Fibroblast of peridontal ligament (primary cell): Measurements from ENCODE around the gene RALGPS1.

Experiments used
- DNase-seq: peaks from one replicate; pipeline ENCODE4 v3.0.0-alpha.2; 2010; ENCODE audit errors: extremely low read depth

The RALGPS1 gene

DNA sequence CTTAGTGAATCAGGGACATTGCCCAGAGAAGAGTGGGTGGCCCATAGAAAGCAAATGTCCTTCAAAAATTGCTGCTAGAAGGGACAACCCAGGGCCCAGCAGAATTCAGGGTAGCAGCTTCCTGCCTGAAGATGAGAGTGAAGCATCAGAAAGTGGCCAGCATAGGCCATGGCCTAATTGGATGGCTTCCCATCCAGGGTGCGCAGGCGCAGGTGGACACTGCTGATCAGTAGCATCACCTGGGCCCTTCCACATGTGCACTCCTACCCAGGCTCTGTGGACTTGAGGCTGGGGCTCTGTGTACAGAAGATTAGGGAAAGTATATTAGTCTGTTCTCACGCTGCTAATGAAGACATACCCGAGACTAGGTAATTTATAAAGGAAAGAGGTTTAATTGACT, 291.4 kb downstream of the RALGPS1 start:
- DNase-seq = no peak

DNA sequence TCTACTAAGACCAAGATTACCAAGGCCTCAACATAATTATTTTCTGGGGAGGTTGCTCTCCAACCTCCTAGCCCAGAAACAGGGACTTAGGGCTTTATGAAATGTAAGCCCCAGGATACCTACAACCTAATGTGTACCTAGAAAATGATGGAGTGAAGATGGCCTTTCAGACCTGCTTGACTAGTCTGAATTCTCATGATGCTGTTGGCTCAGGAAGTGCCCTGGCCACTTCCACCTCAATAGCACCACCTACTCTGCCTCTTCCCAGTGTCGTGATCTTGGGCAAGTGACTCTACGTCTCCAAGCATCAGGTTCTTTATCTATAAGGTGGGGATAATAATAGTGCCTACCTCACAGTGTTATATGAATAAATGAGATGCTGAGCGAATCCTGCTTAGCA, 292.1 kb downstream of the RALGPS1 start:
- no peak for DNase-seq

DNA sequence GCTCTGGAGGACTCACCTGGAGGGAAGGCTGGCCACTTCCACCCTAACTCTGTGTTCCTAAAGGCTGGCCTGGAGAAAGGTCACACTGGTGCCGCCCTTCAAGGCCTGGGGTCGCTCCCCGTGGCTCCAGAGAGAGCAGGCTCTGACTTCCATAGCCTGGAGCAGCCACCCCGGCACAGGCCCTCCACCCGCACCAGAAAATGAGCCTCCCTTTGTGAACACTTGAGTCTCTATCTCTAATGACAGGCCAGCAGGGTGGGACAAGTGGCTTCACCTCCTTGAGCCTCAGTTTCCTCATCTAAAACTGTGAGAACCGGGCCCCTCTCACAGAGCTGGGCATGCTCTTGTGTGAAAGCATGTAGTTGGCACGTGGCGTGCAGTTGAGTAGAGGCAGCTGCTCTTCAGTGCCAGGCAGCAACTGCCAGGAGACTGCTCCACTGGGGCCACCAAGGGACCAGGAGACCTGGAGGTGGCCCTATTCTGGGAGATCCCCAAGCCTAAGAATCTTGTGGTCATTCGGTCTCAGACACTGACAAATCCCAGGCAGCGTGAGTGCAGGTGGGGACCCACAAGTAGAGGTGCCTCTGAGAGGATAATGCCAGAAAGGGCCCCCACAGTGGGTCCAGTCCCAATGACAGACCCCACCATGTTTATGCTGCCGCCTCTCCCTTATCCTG, 293.3 kb downstream of the RALGPS1 start:
- no peak for DNase-seq

DNA sequence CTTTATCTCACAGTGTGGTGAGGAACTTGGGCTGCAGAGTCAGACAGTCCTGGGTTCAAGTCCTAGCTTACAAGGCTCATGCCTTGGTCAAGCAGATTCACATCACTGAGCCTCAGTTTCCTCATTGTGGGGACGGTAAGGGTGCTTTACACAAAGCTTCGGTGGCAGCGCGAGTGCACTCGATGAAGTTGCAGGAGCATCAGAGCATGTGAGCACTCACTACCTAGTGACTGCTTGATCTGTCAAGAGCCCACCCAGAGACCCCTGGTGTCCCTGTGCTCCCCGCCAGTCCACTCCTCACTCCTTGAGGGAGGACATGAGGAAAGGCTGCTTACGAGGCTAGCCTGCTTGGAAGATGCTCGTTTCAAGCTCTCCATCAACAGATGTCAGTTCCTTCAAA, 293.8 kb downstream of the RALGPS1 start:
- no peak for DNase-seq

DNA sequence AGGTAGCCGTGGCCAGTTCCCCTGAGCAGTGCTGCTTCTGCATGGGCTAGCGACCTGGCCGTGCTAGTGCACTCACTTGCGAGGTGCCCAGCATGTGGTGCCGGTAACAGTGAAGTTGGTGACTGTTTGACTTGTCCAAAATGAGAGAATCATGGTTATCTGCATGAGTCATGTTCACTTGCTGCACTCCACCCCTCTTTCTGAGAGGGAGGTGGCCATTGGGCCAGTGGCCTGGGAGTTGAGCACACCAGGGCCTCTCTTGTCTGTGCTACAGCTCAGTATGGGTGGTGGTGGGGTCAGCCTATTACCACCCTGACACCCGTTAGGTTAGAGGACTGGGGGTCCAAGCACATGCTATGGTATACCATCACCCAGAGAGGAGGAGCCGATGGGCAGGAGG, 294.6 kb downstream of the RALGPS1 start:
- DNase-seq = no peak

DNA sequence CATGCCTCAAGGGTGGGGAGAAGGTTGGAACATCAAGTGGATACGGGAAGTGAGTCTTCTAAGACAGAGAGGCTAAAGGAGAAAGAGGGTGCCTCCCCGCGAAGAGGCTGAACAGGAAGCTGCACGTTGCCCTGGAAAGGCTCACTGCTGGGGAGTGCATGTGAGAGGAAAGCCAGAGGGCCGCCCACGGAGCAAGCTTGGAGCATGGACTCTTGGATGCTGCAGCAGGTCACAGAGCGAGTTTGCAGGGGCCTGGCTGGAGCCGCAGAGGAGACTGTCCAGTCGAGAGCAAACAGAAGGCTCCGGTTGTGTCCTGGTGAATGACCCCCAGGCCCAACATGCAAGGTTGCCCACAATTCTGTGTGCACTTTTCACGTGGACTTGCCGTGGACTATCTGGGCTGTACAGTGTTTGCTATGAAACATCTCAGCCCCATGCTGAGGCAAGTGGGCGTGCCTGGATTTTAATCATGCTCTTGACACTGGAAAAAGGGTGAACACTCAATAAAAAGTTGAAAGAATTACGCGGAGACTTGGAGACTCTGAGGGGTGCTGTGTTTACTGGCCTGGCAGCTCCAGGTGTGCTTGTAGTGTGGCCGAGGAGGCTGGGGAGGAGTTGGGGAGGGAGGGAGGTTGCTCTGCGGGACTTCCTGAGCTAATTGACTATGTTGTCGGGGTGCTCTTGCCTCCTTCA, 295.5 kb downstream of the RALGPS1 start:
- no peak for DNase-seq

DNA sequence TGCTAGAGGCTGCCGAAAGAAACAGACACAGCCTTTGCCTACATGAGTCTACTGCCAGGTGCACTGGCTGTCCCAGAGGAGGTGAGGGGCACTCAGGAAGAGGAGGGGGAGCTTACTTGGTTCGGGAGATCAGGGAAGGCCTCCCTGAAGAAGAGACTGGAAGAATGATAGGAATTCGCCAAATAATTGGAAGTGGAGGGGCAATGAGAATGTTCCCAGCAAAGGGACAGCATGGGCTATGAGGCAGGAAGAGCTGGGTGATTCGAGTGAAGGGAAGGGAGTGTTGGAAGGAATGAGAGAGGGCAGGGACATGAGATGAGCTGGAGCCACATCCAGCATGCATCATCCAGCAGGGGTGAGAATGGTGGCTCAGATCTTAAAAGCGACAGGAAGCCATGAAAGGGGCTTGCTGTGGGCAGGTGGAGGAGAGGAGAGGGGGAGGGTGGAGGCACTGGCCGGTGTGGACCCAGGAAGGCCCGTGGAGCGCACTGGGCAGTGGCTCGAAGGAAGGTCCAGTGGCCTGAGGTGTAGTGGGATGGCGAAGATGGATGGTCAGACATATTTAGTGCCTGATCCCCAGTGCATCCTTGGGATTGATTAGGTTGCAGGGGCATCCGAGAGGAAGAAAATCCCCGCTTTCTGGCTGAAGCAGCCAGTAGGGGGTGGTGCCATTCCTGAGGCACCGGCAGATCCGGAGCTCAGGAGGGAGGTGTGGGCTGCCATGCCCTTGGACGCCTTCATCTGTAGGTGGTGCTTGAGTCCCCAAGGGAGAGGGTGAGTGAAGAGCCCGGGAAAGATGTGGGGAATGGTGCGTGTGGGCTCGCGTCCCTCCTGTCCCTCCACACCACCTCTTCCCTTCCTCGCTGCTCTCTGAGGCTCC, 296.5 kb downstream of the RALGPS1 start:
- no peak for DNase-seq

DNA sequence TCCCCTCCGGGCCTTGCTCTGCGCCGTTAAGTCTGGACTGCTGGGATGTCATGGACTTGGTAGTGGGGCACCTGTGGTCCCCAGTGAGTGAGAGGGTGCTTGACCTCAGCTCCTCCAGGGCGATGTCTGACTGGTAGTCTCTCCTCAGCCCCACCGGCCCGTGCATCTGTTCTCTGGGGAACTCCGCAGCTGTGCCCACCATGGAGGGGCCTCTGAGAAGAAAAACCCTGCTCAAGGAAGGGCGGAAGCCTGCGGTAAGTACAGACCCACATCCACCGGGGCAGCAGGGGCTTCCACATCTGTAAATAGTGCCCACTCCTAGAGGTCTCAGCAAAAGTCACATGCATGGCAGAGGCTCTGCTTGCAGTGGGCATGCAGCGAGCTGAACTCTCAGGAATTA, 297.4 kb downstream of the RALGPS1 start:
- DNase-seq = no peak

DNA sequence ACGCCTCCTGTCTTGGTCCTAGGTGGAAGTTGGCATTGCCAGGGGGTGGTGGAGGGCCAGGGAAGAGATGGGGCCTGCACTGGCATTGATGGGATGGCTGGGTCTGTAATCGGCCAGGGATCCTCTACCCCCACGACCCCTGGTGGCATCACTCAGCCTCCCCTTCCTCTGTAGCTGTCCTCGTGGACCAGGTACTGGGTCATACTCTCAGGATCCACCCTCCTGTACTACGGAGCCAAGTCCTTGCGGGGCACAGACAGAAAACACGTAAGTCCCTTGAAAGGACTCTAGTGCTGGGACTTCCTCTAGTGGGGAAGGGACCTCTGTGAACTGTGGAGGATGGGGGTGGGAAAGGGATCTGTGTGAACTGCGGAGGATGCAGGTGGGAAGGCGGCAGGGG, 297.9 kb downstream of the RALGPS1 start:
- DNase-seq = no peak

DNA sequence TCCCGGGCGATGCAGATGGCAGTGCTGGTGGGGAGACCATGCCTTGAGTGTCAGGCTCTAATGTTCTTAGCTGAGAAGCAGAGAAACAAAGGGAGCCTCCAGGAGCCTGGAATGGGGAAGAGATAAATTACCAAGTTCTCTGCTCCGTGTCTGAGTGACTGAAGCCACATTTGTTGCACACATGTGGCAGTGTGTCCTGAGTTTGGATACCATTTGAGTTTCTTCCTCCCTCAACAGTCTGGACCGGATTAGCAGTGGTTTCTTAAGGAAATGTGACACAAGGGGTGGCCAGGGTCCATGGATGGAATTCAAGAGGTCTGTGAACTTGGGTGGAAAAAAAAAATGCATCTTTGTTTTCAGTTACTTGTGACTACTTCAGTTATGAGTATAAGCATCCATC, 299.3 kb downstream of the RALGPS1 start:
- DNase-seq = no peak

DNA sequence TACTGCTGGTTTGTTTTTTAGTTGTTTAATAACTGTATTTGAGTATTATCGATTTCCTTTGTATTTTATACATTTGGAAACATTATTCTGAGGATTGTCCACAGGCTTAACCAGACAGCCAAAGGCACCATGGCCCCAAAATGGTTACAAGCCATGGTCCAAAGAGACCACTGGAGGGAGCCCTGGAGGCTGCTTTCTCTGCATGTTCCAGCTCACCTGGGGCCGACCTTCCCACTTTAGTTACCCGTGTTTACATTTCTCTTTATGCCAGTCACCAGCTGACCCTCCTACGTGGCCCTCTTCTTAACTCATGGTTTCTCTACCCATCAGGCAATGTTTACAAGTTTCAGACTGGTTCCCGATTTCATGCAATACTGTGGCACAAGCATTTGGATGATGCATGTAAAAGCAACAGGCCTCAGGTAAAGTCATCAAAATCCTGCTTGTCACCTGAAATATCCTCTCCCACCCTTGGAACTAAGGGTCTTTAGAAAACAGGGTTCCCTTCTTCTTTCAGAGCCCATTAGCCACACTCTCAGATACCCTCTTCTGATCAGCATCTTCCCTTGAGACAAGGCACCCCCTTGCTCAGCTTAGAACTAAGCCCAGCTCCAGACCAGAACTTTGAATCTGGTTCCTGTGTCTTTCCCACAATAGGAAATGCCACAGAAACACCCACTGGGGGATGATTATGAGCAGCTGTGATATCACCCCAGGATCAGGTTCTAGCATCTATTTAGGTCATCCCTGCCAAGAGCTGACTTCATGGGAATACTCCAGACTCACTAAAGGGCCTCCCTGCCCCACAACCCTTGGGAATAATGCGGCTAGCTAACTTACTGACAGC, 300.1 kb downstream of the RALGPS1 start:
- DNase-seq = peak; percentile 87

DNA sequence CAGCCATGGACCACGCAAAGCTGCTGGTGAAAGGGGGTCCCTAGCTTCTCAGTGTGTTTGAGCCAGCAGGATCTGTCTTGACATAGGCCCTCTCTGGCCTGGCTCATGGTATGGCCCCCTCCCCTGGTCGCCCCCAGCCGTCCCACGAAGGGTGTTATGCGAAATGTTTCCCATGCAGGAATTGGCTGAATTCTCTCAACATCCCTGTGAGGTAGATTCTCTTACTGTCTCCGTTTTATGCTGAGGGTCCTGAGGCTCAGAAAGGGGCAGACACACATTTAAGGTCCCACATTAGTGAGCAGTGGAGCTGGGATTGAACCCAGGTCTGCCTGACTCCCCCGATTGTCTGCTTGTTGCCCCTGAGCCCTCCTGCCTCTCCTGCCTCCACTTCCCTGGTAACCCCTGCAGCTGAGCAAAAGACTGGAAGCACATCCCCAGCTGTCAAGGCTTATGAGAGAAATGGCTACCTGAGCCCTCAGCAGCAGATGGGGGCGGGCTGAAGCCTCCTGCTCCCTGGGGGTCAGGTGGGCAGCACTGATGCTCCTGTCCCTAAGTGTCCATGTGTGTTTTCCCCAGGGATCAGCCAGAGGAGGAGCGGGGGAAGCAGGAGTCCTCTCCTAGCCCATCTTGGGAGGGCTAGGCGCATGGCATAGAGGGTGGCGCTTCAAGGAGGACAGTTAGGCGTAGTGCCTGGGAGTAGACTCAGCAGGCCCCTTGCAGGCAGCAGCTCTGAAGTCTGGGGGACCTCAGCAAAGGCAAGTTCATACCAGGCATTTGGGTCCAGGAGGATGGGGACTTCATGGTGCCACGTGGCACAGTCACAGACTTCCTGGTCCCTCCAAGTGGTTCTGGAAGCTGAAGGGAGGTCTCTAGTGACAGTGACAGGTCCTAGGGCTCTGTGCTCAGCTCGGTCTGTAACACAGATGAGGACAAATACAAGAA, 301.0 kb downstream of the RALGPS1 start:
- DNase-seq = no peak

DNA sequence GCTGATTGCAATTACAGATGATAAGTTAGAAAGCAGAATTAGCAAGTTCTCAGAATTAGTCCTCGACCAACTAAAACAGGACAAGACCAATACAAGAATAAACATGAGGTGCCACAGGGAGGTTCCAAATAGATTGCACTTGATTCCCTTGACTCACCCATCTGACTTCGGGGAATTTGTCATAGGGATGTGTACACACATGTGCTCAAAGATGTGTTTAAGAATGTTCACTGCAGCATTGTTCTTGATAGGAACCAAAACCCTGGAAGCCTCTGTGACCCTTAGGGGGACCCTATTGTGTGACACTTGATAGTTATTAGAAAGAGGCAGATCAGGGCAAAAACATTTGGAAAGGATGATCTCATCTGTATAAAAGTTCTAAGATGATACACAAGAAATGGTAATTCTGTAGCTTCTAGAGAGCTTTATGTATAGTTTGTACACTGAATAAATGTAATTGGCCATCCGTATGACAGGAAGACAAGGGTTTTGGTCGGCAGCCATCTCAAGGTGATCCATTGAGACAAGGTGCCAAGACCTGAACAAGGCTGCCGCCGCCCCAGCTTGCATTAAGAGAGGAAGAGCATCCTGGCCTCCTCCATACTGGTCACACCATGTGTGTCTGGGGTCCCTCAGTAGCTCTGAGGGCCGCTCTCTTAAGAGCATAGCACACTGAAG, 301.8 kb downstream of the RALGPS1 start:
- no peak for DNase-seq

DNA sequence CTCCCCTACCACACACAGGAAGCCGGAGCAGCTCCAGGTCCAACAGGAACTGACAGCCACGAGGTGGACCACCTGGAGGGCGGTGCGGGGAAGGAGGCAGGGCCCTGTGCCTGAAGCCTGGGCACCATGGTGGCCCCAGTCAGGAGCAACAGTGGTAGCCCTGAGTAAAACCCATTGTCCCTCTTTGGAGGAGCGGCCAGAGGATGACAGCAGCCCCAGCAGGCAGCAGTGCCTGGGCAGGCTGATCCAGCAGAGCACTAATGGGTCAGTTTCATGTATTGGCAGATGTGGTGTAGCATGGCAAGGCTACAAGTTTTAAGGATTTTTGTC, 302.3 kb downstream of the RALGPS1 start:
- no peak for DNase-seq

DNA sequence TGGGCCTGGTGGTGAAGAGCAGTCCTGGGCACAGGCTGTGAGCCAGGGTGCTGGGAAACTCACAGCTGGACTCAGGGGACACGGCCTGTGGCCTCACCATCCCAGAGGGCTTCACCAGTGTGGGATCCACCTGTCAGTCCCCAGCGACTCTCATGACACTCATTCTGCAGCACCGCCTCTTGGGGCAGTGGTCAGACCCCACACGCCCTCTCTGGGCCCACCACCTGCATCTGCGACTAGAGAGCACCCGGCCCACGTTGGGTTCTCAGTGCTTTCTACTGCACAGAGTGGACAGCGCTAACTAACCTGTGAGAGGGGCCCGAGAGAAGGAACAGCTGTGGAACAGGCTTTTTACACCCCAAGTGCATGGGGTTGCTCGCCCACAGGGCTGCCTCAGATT, 304.2 kb downstream of the RALGPS1 start:
- DNase-seq = no peak

DNA sequence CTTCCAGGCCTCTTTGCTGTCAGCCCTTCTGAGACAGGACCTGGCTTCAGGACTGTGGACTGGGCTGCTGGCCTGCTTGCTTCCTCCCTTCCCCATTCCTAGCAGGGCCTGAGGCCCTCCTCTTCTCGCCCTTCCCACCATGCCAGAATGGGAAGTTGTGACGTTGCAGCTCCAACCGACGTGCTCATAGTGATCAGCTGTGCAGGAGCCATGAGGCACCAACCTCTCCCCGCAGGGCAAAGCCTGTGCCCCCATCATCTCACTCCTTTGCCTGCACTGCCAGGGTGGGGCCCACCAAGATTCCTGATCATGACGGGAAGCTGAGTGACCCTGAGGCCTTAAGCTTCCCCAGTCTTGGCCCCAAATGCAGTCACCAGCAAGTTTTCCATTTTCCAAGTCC, 304.9 kb downstream of the RALGPS1 start:
- no peak for DNase-seq

DNA sequence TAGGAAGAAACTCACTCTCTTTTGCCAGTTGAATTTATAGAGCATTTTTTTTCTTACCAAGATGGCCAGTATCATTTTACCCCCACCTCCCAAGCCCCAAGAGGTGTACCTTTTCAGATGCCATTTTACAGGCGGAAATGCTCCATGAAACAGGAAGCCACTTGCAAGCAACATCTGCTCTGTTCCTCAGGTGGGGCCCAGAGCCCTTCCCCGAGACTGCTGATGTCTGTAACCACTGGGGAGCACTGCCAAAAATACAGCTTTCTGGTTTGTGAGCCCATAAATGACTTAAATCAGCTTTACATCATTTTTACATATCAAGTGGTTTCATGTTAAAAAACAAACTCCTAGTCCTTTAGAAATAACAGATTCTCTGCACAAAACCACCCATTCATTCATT, 307.1 kb downstream of the RALGPS1 start:
- DNase-seq = no peak

DNA sequence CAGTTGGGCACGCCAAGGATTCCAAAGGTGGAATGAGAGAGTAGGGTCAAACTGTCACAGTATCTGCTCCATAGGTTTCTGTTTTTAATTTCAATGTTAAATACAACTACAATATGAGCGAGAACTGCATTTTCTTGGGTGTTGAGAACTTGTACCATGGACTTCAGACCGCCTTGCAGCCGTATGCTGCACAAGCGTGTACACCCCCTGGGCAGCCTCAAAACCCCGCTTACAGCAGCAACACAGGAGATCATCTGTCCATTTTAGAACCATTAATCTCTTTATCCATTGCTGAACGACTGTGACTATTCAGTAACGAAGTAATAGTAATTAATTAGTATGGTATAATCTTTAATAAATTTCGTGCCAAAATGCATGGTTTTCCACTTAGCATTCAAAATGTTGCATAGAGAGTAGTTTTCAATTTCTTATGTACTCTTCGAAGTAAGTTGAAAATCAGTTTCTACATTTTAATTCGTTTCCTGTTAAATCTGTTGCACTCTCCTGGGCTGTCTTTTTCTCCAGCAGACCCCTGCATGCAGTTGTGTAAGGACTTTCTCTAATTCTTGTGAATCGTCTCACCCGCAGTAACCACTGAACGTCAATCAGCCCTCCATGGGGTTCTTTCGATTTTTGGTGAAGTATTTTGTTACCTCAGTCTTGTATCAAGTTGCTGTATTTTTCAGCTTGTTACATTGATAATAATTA, 308.0 kb downstream of the RALGPS1 start:
- DNase-seq = no peak

DNA sequence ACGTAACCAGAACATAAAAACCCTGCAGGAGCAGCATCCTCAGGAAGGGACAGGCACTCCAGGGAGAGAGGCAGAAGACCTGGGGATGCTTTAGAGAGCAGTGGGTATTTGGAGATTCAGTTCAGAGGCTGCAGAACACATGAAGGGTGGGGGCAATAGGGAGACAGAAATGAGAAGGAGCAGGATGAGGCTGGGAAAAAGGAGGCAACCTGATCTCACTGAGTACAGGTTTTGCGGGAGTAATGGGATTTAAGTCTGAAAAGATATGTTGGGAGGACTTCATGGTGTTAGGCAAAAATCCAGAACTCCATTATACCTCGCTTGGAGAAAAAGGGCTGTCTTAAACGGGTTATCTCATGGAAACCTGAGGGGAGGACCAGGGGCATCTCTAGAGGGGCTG, 308.7 kb downstream of the RALGPS1 start:
- no peak for DNase-seq

DNA sequence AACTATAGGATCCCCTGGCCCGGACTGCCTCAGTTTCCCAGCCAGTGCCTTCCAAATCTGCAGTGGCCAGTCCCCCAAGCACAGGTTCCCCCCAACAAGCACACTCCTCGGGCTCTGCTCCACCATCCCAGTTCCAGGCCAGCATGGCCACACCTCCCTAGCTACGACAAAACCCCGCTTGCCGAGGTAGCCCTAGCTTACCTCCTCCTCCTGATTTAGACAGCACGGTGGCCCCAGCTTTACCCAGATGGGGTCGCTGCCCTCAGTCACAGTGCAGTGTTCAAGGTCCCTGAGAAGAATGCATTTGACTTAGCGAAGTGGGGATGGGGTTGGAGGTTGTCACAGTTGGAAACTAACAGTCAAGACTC, 309.2 kb downstream of the RALGPS1 start:
- no peak for DNase-seq
